ENCODE measurements around the gene STYK1. TPM values are rescaled to one million over a fixed set of nuclear protein-coding genes. Genes with fewer than 3 reads are reported as not detected.

The STYK1 gene
- total and polyA plus RNA-seq, 10 of the 15 experiments (the other 5 are each of a cell fraction or from before 2014, with no cell fraction given): 0.62 to 1.2 (median 0.82) TPM; not detected in 1

DNA sequence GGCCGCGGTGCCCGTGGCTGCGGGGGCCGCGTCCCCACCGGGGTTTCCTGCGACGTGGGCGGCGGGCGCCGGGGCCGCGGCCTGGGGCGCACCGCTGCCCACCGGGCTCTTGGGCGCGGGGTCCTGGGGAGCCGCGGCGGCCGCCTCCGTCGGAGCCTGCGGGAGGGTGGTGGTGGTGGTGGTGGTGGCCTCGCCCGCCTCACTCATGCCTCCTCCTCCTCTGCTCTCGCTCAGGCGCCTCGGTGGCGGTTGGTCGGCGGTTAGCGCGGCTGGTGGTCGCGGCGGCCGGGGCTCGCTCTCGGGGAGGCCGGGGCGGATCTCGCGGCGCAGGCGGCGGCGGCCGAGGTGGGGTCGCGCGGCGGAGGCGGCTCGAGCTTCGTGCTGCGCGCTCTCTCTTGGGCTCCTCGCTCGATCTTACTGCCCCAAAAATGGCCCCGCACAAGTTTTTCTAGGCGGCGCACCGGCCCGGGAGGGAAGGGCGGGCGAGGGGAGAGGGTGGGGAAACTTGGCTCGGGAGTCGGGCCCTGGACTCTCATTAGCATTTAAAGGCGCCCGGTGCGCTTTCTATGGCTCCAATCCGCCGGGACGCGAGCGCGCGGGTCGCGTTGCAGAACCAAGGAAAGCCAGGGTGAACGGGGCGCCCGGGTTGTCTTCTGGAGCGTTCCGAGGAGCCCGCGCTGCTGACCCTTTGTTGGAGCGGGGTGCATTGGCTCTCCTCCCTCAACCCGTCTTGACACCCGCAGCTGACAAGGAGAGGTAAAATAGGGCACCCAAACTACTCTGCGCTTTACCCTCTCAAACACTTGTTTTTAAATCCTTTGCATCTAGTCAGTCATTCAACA is 49.3 kb upstream of the STYK1 start, which contains the start of gene YBX3 (continued):
- TF ChIP-seq HCFC1 (IDR thresholded peaks at IDR 0.05; ENCODE audit: low read length) (no peak), HDAC6 (IDR thresholded peaks at IDR 0.05; ENCODE audit: unreplicated experiment) (no peak), GATAD2B (conservative IDR thresholded peaks at IDR 0.05; ENCODE audit: low read depth) (0 out of 2 replicates have a peak, but pooled peaks have one; percentile 12), CEBPB (IDR thresholded peaks at IDR 0.05; ENCODE audit: borderline replicate concordance in 1 of 2, low read depth in 2 of 2, low read length in 2 of 2) (no peak), TCF12 (IDR thresholded peaks at IDR 0.05; ENCODE audit: low read depth, low read length) (no peak), EGR1 (IDR thresholded peaks at IDR 0.05; ENCODE audit: borderline replicate concordance in 1 of 2, low read depth in 2 of 2, low read length in 2 of 2) (peak in 1 of 2 experiments; percentile 59; a peak in 1 of 3 replicates), POLR2A (IDR thresholded peaks at IDR 0.05; ENCODE audit: low read depth, low read length) (peak; percentile 69; the same call in 1 of the 2 replicates), PML (IDR thresholded peaks at IDR 0.05; ENCODE audit: low read length) (no peak), FOXM1 (IDR thresholded peaks at IDR 0.05; ENCODE audit: low read depth, low read length) (no peak), NR2C2 (IDR thresholded peaks at IDR 0.05; ENCODE audit: borderline replicate concordance, control insufficient read depth, insufficient read length, low read depth) (no peak), DPF2 (IDR thresholded peaks at IDR 0.05) (0 out of 2 replicates have a peak, but pooled peaks have one; percentile 29), TBL1XR1 (IDR thresholded peaks at IDR 0.05; ENCODE audit: low read depth, low read length) (no peak)
- TF ChIP-seq, protein P1, sequence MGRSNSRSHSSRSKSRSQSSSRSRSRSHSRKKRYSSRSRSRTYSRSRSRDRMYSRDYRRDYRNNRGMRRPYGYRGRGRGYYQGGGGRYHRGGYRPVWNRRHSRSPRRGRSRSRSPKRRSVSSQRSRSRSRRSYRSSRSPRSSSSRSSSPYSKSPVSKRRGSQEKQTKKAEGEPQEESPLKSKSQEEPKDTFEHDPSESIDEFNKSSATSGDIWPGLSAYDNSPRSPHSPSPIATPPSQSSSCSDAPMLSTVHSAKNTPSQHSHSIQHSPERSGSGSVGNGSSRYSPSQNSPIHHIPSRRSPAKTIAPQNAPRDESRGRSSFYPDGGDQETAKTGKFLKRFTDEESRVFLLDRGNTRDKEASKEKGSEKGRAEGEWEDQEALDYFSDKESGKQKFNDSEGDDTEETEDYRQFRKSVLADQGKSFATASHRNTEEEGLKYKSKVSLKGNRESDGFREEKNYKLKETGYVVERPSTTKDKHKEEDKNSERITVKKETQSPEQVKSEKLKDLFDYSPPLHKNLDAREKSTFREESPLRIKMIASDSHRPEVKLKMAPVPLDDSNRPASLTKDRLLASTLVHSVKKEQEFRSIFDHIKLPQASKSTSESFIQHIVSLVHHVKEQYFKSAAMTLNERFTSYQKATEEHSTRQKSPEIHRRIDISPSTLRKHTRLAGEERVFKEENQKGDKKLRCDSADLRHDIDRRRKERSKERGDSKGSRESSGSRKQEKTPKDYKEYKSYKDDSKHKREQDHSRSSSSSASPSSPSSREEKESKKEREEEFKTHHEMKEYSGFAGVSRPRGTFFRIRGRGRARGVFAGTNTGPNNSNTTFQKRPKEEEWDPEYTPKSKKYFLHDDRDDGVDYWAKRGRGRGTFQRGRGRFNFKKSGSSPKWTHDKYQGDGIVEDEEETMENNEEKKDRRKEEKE (IDR thresholded peaks at IDR 0.05): no peak
- TF ChIP-seq, protein P2, sequence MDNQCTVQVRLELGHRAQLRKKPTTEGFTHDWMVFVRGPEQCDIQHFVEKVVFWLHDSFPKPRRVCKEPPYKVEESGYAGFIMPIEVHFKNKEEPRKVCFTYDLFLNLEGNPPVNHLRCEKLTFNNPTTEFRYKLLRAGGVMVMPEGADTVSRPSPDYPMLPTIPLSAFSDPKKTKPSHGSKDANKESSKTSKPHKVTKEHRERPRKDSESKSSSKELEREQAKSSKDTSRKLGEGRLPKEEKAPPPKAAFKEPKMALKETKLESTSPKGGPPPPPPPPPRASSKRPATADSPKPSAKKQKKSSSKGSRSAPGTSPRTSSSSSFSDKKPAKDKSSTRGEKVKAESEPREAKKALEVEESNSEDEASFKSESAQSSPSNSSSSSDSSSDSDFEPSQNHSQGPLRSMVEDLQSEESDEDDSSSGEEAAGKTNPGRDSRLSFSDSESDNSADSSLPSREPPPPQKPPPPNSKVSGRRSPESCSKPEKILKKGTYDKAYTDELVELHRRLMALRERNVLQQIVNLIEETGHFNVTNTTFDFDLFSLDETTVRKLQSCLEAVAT (IDR thresholded peaks at IDR 0.05): 0 out of 2 replicates have a peak, but pooled peaks have one; percentile 29
- TF ChIP-seq, protein P3, sequence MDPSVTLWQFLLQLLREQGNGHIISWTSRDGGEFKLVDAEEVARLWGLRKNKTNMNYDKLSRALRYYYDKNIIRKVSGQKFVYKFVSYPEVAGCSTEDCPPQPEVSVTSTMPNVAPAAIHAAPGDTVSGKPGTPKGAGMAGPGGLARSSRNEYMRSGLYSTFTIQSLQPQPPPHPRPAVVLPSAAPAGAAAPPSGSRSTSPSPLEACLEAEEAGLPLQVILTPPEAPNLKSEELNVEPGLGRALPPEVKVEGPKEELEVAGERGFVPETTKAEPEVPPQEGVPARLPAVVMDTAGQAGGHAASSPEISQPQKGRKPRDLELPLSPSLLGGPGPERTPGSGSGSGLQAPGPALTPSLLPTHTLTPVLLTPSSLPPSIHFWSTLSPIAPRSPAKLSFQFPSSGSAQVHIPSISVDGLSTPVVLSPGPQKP (IDR thresholded peaks at IDR 0.05; ENCODE audit: low read depth, low read length): no peak
- TF ChIP-seq, protein P4, sequence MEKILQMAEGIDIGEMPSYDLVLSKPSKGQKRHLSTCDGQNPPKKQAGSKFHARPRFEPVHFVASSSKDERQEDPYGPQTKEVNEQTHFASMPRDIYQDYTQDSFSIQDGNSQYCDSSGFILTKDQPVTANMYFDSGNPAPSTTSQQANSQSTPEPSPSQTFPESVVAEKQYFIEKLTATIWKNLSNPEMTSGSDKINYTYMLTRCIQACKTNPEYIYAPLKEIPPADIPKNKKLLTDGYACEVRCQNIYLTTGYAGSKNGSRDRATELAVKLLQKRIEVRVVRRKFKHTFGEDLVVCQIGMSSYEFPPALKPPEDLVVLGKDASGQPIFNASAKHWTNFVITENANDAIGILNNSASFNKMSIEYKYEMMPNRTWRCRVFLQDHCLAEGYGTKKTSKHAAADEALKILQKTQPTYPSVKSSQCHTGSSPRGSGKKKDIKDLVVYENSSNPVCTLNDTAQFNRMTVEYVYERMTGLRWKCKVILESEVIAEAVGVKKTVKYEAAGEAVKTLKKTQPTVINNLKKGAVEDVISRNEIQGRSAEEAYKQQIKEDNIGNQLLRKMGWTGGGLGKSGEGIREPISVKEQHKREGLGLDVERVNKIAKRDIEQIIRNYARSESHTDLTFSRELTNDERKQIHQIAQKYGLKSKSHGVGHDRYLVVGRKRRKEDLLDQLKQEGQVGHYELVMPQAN (conservative IDR thresholded peaks at IDR 0.05): peak; percentile 12; the same call in 1 of the 2 replicates
- TF ChIP-seq, protein P5, sequence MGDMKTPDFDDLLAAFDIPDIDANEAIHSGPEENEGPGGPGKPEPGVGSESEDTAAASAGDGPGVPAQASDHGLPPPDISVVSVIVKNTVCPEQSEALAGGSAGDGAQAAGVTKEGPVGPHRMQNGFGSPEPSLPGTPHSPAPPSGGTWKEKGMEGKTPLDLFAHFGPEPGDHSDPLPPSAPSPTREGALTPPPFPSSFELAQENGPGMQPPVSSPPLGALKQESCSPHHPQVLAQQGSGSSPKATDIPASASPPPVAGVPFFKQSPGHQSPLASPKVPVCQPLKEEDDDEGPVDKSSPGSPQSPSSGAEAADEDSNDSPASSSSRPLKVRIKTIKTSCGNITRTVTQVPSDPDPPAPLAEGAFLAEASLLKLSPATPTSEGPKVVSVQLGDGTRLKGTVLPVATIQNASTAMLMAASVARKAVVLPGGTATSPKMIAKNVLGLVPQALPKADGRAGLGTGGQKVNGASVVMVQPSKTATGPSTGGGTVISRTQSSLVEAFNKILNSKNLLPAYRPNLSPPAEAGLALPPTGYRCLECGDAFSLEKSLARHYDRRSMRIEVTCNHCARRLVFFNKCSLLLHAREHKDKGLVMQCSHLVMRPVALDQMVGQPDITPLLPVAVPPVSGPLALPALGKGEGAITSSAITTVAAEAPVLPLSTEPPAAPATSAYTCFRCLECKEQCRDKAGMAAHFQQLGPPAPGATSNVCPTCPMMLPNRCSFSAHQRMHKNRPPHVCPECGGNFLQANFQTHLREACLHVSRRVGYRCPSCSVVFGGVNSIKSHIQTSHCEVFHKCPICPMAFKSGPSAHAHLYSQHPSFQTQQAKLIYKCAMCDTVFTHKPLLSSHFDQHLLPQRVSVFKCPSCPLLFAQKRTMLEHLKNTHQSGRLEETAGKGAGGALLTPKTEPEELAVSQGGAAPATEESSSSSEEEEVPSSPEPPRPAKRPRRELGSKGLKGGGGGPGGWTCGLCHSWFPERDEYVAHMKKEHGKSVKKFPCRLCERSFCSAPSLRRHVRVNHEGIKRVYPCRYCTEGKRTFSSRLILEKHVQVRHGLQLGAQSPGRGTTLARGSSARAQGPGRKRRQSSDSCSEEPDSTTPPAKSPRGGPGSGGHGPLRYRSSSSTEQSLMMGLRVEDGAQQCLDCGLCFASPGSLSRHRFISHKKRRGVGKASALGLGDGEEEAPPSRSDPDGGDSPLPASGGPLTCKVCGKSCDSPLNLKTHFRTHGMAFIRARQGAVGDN (IDR thresholded peaks at IDR 0.05): 0 out of 2 replicates have a peak, but pooled peaks have one; percentile 11

Data from GM12878 (cell line).